Stimulated activated CD4-positive, alpha-beta T cell treated with anti-CD3 and anti-CD28 coated beads, Interleukin-15, amount 100 ng/mL, for 24 hours (primary cell): ENCODE results near the gene RAD51D.
A peak's percentile ranks its signal among the peaks of the same experiment; 100 is the strongest.
"Not testable (repeated sequence)": the region's sequence is repeated elsewhere in the genome, so short reads cannot be mapped to it uniquely, and the experiment has no call there.

ENCODE experiments used
- DNase-seq: peaks from one replicate; pipeline ENCODE4 v3.0.0-alpha.2; 2020

The RAD51D gene

GRCh38 chr17:35119370-35120165, at the start of gene RAD51D:
Gene RAD51D (minus strand): TSS chr17:35119860. CDS start chr17:35119613, 247 bp downstream.
- DNase-seq, result peak; percentile 85

GRCh38 chr17:35167666-35168065, 48.0 kb upstream of the RAD51D start:
- DNase-seq, result no peak

- DNase-seq, result no peak
Measured at GRCh38 chr17:35167046-35167445, 47.4 kb upstream of the RAD51D start.

GRCh38 chr17:35166526-35166925, 46.9 kb upstream of the RAD51D start:
- no peak for DNase-seq

GRCh38 chr17:35164716-35165115, 45.1 kb upstream of the RAD51D start:
- no peak for DNase-seq

GRCh38 chr17:35163886-35164285, 44.2 kb upstream of the RAD51D start:
- DNase-seq, result no peak

GRCh38 chr17:35162755-35163154, 43.1 kb upstream of the RAD51D start:
- no peak for DNase-seq

- DNase-seq, result no peak
Measured at GRCh38 chr17:35161281-35161761, 41.7 kb upstream of the RAD51D start.

- DNase-seq, result peak; percentile 34
Measured at GRCh38 chr17:35160354-35161201, 40.9 kb upstream of the RAD51D start.

- no peak for DNase-seq
Measured at GRCh38 chr17:35159940-35160339, 40.3 kb upstream of the RAD51D start.

- DNase-seq, result no peak
Measured at GRCh38 chr17:35155246-35155645, 35.6 kb upstream of the RAD51D start.

- no peak for DNase-seq
Measured at GRCh38 chr17:35154196-35155165, 34.8 kb upstream of the RAD51D start.

GRCh38 chr17:35152421-35153140, 32.9 kb upstream of the RAD51D start:
- DNase-seq, result no peak

GRCh38 chr17:35151080-35151479, 31.4 kb upstream of the RAD51D start:
- DNase-seq, result not testable (repeated sequence)

GRCh38 chr17:35149941-35150340, 30.3 kb upstream of the RAD51D start:
- no peak for DNase-seq

GRCh38 chr17:35148144-35148543, 28.5 kb upstream of the RAD51D start:
- no peak for DNase-seq

- DNase-seq, result no peak
Measured at GRCh38 chr17:35147375-35147905, 27.8 kb upstream of the RAD51D start, which contains the start of gene UNC45B. Gene UNC45B (plus strand): TSS chr17:35147817. CDS start chr17:35148264, 447 bp downstream.

GRCh38 chr17:35146214-35146833, 26.7 kb upstream of the RAD51D start:
- no peak for DNase-seq

GRCh38 chr17:35144840-35145239, 25.2 kb upstream of the RAD51D start:
- no peak for DNase-seq

GRCh38 chr17:35142467-35142796, 22.8 kb upstream of the RAD51D start:
- no peak for DNase-seq
